ENCODE measurements around the gene PCGF3.
"Not testable (repeated sequence)": the region's sequence is repeated elsewhere in the genome, so short reads cannot be mapped to it uniquely, and the experiment has no call there.

PCGF3 gene

GRCh38 chr4:692771-693554, 12.7 kb upstream of the PCGF3 start:
- no peak for TF ChIP-seq POLR2A (IDR thresholded peaks at IDR 0.05; ENCODE audit: low read length)
- no peak for TF ChIP-seq GATA1 (IDR thresholded peaks at IDR 0.05; ENCODE audit: low read depth, low read length)
- DNase-seq = no peak

DNA sequence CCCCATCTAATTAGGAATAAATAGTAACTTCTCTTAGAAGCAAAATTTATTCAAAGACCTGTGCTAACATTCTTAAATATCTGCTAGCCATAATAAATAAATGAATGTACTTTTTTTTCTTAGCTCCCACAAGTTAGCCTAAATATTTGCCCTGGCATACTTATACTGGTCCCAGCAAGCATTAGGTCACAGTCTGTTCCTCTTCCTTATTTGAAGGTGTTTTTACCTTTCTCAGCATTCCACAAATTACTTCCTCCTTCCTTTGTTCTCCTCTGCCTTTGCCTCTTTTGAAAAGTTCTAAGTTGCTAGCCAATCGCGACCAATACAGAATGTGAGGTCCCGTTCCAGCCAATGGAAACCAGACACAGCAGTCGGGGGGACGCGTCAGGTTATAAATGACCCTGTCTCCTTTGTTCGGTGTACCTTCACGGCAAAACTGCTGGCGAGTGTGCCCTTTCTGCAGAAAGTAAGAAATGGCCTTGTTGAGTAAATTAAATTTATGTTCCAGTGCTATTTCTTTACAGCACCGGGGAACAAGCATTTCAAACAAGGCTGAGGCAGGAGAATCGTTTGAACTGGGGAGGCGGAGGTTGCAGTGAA, 11.2 kb upstream of the PCGF3 start:
- not testable (repeated sequence) for DNase-seq

- TF ChIP-seq POLR2A (IDR thresholded peaks at IDR 0.05; ENCODE audit: low read length) = no peak
- no peak for DNase-seq
Measured at GRCh38 chr4:699816-700580, 5.6 kb upstream of the PCGF3 start.

- TF ChIP-seq POLR2A (IDR thresholded peaks at IDR 0.05; ENCODE audit: low read length) (no peak), GATA1 (IDR thresholded peaks at IDR 0.05; ENCODE audit: low read depth, low read length) (no peak)
Measured at GRCh38 chr4:700587-701264, 4.9 kb upstream of the PCGF3 start.

DNA sequence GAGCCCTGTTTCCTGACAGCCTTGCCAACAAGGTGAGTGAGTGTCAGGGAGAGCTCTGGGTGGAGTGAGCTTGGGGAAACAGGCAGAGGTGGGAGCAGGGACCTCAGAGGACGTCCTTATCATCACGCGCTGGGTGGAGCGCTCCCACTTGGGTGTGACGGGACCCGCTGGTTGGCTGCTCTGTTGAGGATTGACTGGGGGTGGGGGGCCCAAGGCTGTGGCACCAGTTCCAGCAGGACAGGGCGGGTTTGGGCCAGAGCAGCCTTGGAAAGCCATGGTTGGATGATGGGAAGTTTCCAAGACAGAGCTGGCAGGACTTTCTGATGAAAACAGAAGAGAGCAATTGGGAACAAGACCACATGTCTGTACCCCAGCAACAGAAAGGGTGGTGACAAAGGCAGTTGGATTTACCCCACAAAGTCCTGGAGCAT, 3.0 kb upstream of the PCGF3 start:
- TF ChIP-seq POLR2A (IDR thresholded peaks at IDR 0.05; ENCODE audit: low read length) (no peak), GATA1 (IDR thresholded peaks at IDR 0.05; ENCODE audit: low read depth, low read length) (no peak)
- DNase-seq = peak; percentile 49 to 60

More at GRCh38 chr4:700587-701264, 4.9 kb upstream of the PCGF3 start:
- no peak for DNase-seq

DNA sequence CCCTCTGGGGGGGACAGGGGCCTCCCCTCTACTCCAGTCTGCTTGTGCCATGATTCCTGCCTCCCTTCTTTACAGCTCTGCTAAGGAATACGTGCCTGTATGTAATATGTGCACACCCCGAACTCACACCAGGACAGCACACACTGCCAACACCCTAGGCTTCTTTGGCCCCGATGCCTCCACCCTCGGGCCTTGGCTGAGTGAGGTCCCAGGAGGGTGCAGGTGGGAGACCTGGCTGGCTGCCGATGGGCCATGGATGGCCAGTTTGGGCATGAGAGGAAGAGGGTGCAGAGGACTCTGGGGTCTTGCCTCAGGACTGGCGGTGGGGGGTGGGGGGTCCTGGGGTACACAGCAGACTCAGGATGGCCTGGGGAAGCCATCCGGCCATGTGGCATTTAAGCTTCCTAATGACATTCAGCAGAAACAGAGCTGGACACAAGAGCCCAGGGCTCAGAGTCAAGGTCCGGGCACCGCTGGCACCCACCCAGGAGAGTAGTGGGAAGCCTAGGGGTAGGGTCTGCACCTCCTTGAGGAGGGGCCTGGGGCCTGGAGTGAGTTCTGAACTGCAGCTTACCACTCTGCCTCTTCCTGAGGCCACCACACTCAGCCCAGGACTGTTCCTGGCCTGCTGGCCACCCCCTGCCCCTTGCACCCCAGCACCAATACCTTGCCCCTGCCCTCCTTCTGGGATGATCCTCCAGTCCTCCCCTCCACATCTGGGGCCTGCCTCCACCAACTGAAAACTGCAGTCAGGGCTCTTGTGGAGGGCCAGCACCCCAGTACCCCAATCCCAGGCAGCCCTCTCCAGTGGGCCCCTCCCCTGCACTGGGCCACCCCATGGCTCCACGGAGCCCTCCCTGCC, 2.1 kb upstream of the PCGF3 start:
- DNase-seq = no peak
- no peak for TF ChIP-seq POLR2A (IDR thresholded peaks at IDR 0.05; ENCODE audit: low read length)
- no peak for TF ChIP-seq GATA1 (IDR thresholded peaks at IDR 0.05; ENCODE audit: low read depth, low read length)

DNA sequence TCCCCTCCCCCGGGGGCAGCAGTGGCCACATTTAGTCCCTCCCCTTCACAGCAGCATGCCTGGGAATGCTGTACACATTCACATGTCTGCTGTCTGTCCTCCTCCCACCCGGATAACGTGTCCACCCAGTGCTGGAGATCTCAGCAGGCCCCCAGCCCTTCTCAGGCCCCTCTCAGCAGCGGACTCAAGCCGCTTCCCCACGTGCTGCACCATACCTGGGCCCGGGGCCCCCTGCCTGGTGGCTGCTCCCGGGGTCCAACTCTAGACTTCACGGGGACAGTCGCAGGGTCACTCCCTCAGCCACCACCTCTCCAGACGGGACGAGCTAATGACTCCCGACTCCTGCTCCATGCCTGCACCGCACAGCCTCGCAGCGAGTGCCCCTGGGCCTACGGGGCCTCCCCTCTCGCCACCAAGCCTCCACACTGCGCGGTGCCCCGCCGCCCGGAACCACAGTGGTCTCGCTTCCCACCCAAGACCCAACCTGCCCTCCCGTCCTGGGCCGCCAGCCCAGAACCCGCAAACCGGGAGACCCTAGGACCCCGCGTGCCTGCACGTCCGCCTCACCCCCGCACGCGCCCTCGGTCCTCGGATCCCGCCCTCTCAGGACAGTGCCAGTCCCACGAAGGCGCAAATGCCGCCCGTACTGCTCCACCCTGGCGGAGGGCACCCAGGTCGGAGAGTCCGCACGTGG, 1.3 kb upstream of the PCGF3 start:
- TF ChIP-seq GATA1 (IDR thresholded peaks at IDR 0.05; ENCODE audit: low read depth, low read length) (no peak), POLR2A (IDR thresholded peaks at IDR 0.05; ENCODE audit: low read length) (no peak)

GRCh38 chr4:704971-705277, 708 bp upstream of the PCGF3 start:
- TF ChIP-seq POLR2A (IDR thresholded peaks at IDR 0.05; ENCODE audit: low read length) (no peak), GATA1 (IDR thresholded peaks at IDR 0.05; ENCODE audit: low read depth, low read length) (no peak)
- no peak for DNase-seq

More for the DNA sequence above, 1.3 kb upstream of the PCGF3 start:
- no peak for DNase-seq

- DNase-seq = not testable (repeated sequence)
Measured at GRCh38 chr4:706083-706633, 526 bp downstream of the PCGF3 start.

GRCh38 chr4:706834-707598, 1.4 kb downstream of the PCGF3 start:
- DNase-seq = no peak
- TF ChIP-seq GATA1 (IDR thresholded peaks at IDR 0.05; ENCODE audit: low read depth, low read length) (no peak), POLR2A (IDR thresholded peaks at IDR 0.05; ENCODE audit: low read length) (no peak)

GRCh38 chr4:707929-708630, 2.4 kb downstream of the PCGF3 start:
- DNase-seq = no peak

DNA sequence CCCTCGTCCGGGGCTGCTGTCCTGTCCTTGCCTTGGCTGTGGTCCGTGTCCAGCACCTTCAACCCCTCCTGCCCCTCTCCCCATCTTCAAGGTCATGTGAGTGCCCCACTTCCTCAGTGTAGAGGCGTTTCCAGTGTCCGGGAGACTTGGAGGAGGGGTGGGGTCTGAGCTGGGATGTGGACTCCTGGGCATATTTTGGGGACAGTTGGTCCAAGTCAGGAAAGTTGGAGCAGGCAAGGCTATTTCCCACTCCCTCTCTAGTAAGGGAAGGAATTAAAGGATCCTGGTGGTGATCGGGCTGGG, 3.0 kb downstream of the PCGF3 start:
- no peak for TF ChIP-seq POLR2A (IDR thresholded peaks at IDR 0.05; ENCODE audit: low read length)
- no peak for TF ChIP-seq GATA1 (IDR thresholded peaks at IDR 0.05; ENCODE audit: low read depth, low read length)
- DNase-seq = no peak

More at GRCh38 chr4:707929-708630, 2.4 kb downstream of the PCGF3 start:
- no peak for TF ChIP-seq GATA1 (IDR thresholded peaks at IDR 0.05; ENCODE audit: low read depth, low read length)

Measured in erythroblast (primary cell).